H9 (cell line): Measurements from ENCODE around the gene NKD1. TPM values are rescaled to one million over a fixed set of nuclear protein-coding genes. Genes with fewer than 3 reads are reported as not detected.

Experiments used
- DNase-seq: peaks from one replicate; pipeline ENCODE4 v3.0.0-alpha.2; 2017
- H2AFZ ChIP-seq: one replicate; pipeline ENCODE4 v1.6.1; 2013; ENCODE audit warnings: mild to moderate bottlenecking, low read length, control low read depth, moderate library complexity
- H2AK5ac ChIP-seq: 2 replicates; pipeline ENCODE4 v1.6.1; 2013; ENCODE audit warnings: low read length, control low read depth, mixed read lengths; ENCODE audit not compliant: insufficient read length
- H2BK120ac ChIP-seq: one replicate; pipeline ENCODE4 v1.6.1; 2013; ENCODE audit warnings: low read depth, mild to moderate bottlenecking, low read length, control low read depth, inconsistent platforms; ENCODE audit not compliant: poor library complexity, severe bottlenecking
- H2BK12ac ChIP-seq: 2 replicates; pipeline ENCODE4 v1.6.1; 2013; ENCODE audit warnings: low read length, control low read depth, mixed read lengths, low read depth; ENCODE audit not compliant: insufficient read length
- H2BK15ac ChIP-seq: 2 replicates; pipeline ENCODE4 v1.6.1; 2013; ENCODE audit warnings: low read depth, low read length, control low read depth
- H2BK20ac ChIP-seq: one replicate; pipeline ENCODE4 v1.6.1; 2013; ENCODE audit warnings: low read depth, mild to moderate bottlenecking, low read length, control low read depth, inconsistent platforms; ENCODE audit not compliant: poor library complexity, severe bottlenecking
- H2BK5ac ChIP-seq: 2 replicates; pipeline ENCODE4 v1.6.1; 2013; ENCODE audit warnings: low read length, control low read depth, mixed read lengths; ENCODE audit not compliant: insufficient read length
- H3K14ac ChIP-seq: 2 replicates; pipeline ENCODE4 v1.6.1; 2013; ENCODE audit warnings: low read length, control low read depth; ENCODE audit not compliant: insufficient read depth
- H3K18ac ChIP-seq: 2 replicates; pipeline ENCODE4 v1.6.1; 2013; ENCODE audit warnings: low read depth, mild to moderate bottlenecking, mixed read lengths, low read length, control low read depth; ENCODE audit not compliant: insufficient read length
- H3K23ac ChIP-seq: 2 replicates; pipeline ENCODE4 v1.6.1; 2013; ENCODE audit warnings: low read length, control low read depth, mixed read lengths, low read depth; ENCODE audit not compliant: insufficient read length
- H3K23me2 ChIP-seq: 2 replicates; pipeline ENCODE4 v1.6.1; 2013; ENCODE audit warnings: low read depth, mild to moderate bottlenecking, mixed read lengths, low read length, control low read depth; ENCODE audit not compliant: insufficient read length, poor library complexity, severe bottlenecking
- H3K27ac ChIP-seq: 2 replicates; pipeline ENCODE4 v1.5.1; 2013; ENCODE audit warnings: low read length, control low read depth, mixed read lengths, low read depth; ENCODE audit not compliant: insufficient read length
- H3K27me3 ChIP-seq: 2 replicates; pipeline ENCODE4 v1.6.1; 2013; ENCODE audit warnings: low read length, control low read depth, inconsistent platforms; ENCODE audit not compliant: insufficient read depth
- H3K4ac ChIP-seq: 2 replicates; pipeline ENCODE4 v1.6.1; 2013; ENCODE audit warnings: low read depth, mild to moderate bottlenecking, control low read depth, inconsistent platforms, low read length, moderate library complexity
- H3K4me1 ChIP-seq: 2 replicates; pipeline ENCODE4 v1.6.1; 2013; ENCODE audit warnings: low read length, control low read depth, inconsistent platforms; ENCODE audit not compliant: insufficient read depth
- H3K4me2 ChIP-seq: 2 replicates; pipeline ENCODE4 v1.6.1; 2013; ENCODE audit warnings: low read length, control low read depth, mixed read lengths; ENCODE audit not compliant: insufficient read length, insufficient read depth
- H3K56ac ChIP-seq: 2 replicates; pipeline ENCODE4 v1.6.1; 2013; ENCODE audit warnings: low read depth, mild to moderate bottlenecking, mixed read lengths, low read length, control low read depth; ENCODE audit not compliant: insufficient read length
- H3K79me1 ChIP-seq: 2 replicates; pipeline ENCODE4 v1.6.1; 2013; ENCODE audit warnings: low read depth, mild to moderate bottlenecking, moderate library complexity, low read length, control low read depth, inconsistent platforms; ENCODE audit not compliant: insufficient read depth, poor library complexity, severe bottlenecking
- H3K79me2 ChIP-seq: 2 replicates; pipeline ENCODE4 v1.6.1; 2013; ENCODE audit warnings: low read length, control low read depth, inconsistent platforms; ENCODE audit not compliant: insufficient read depth
- H3K9ac ChIP-seq: 2 replicates; pipeline ENCODE4 v1.6.1; 2013; ENCODE audit warnings: low read length, control low read depth, mixed read lengths; ENCODE audit not compliant: insufficient read length; ENCODE audit errors: extremely low read depth
- H3K9me3 ChIP-seq: one replicate; pipeline ENCODE4 v1.6.1; 2013; ENCODE audit warnings: low read depth, low read length, inconsistent platforms; ENCODE audit not compliant: control insufficient read depth
- H3T11ph ChIP-seq: one replicate; pipeline ENCODE4 v1.6.1; 2013; ENCODE audit warnings: mild to moderate bottlenecking, low read length, control low read depth, inconsistent platforms
- H4K20me1 ChIP-seq: one replicate; pipeline ENCODE4 v1.6.1; 2013; ENCODE audit not compliant: control insufficient read depth, insufficient read length, insufficient read depth
- H4K5ac ChIP-seq: 2 replicates; pipeline ENCODE4 v1.6.1; 2013; ENCODE audit warnings: low read depth, mild to moderate bottlenecking, mixed read lengths, low read length, control low read depth; ENCODE audit not compliant: insufficient read length
- H4K8ac ChIP-seq: replicated peaks from 2 replicates; pipeline ENCODE4 v1.6.1; 2013; ENCODE audit warnings: low read length, control low read depth, mixed read lengths, low read depth; ENCODE audit not compliant: insufficient read length
- H4K91ac ChIP-seq: 2 replicates; pipeline ENCODE4 v1.6.1; 2013; ENCODE audit warnings: low read depth, mild to moderate bottlenecking, moderate library complexity, mixed read lengths, low read length, control low read depth; ENCODE audit not compliant: insufficient read length
- H3K27ac Mint-ChIP-seq, 3 experiments: 2 replicates in 2 of 3; 3 replicates in 1 of 3; pipeline ENCODE4 v1.8.0; 2020 to 2021; ENCODE audit warnings: mixed read lengths in 3 of 3, mild to moderate bottlenecking in 1 of 3, moderate library complexity in 1 of 3
- H3K27me3 Mint-ChIP-seq: 2 replicates; pipeline ENCODE4 v1.8.0; 2021; ENCODE audit warnings: low read depth, mild to moderate bottlenecking, moderate library complexity, mixed read lengths
- H3K36me3 Mint-ChIP-seq, 3 experiments: 2 replicates in 2 of 3; 3 replicates in 1 of 3; pipeline ENCODE4 v1.8.0; 2020 to 2021; ENCODE audit warnings: low read depth in 3 of 3, mixed read lengths in 3 of 3; ENCODE audit not compliant: insufficient read depth in 1 of 3
- H3K4me1 Mint-ChIP-seq, 2 experiments: 2 replicates each; pipeline ENCODE4 v1.8.0; 2020; ENCODE audit warnings: mixed read lengths in 2 of 2
- H3K4me3 Mint-ChIP-seq, 2 experiments: 2 replicates in 1 of 2; 3 replicates in 1 of 2; pipeline ENCODE4 v1.8.0; 2020 to 2021; ENCODE audit warnings: mild to moderate bottlenecking in 2 of 2, mixed read lengths in 2 of 2, moderate library complexity in 1 of 2
- H3K9me3 Mint-ChIP-seq, 2 experiments: 2 replicates in 1 of 2; 3 replicates in 1 of 2; pipeline ENCODE4 v1.8.0; 2020; ENCODE audit warnings: mild to moderate bottlenecking in 2 of 2, mixed read lengths in 2 of 2, moderate library complexity in 1 of 2
- CTCF ChIP-seq: fragments of 200-600 bp; sonication (generic); conservative IDR thresholded peaks from 3 replicates; pipeline ENCODE4 v1.8.0; 2021; ENCODE audit warnings: antibody characterized with exemption, mild to moderate bottlenecking
- WGBS: extraction: QIAGEN DNeasy Blood & Tissue Kit; methylation state at CpG from one replicate; pipeline ENCODE4 v1.1.7; 2013; ENCODE audit warnings: missing lambda C conversion rate, low lambda C conversion rate, mixed read lengths; ENCODE audit not compliant: insufficient read length; ENCODE audit errors: extremely low coverage; 5-methylcytosine and 5-hydroxymethylcytosine counted together
- total RNA-seq: library from RNA; stranded (reverse); gene quantifications from 2 replicates; pipeline ENCODE4 v1.2.1, GENCODE V29; 2021

Gene NKD1
- total RNA-seq, 1 experiment from 2014 or later, result 1.9 TPM

GRCh38 chr16:50624449-50624970, 76.3 kb downstream of the NKD1 start:
- H2AK5ac ChIP-seq, result no peak overlapping the region
- Mint-ChIP-seq H3K4me3 (no peak overlapping the region), H3K36me3 (no peaks in the 10 kb centered on the region), H3K9me3 (no peaks in the 10 kb centered on the region), H3K27me3 (no peaks in the 10 kb centered on the region; the same call in 1 of the 2 replicates), H3K4me1 (peaks cover 0 to 4% of the 10 kb centered on the region in 2 experiments; a peak in 1 of 4 replicates), H3K27ac (no peak overlapping the region; a peak in 1 of 7 replicates)
- no peak overlapping the region for H4K8ac ChIP-seq
- H3K79me1 ChIP-seq, result no peaks in the 10 kb centered on the region
- H3K4me1 ChIP-seq, result no peaks in the 10 kb centered on the region
- H3K14ac ChIP-seq, result no peak overlapping the region
- TF ChIP-seq CTCF, result no peak
- H3K9me3 ChIP-seq, result no peaks in the 10 kb centered on the region
- H2BK15ac ChIP-seq, result no peak overlapping the region
- H3K4ac ChIP-seq, result no peak overlapping the region
- H4K91ac ChIP-seq, result no peak overlapping the region
- no peak overlapping the region for H3K18ac ChIP-seq
- no peak overlapping the region for H3K56ac ChIP-seq
- H4K20me1 ChIP-seq, result no peaks in the 10 kb centered on the region
- no peak overlapping the region for H2BK120ac ChIP-seq
- no peak overlapping the region for H3T11ph ChIP-seq
- no peak overlapping the region for H3K23ac ChIP-seq
- no peak overlapping the region for H2BK20ac ChIP-seq
- H4K5ac ChIP-seq, result no peak overlapping the region
- no peaks in the 10 kb centered on the region for H3K27me3 ChIP-seq
- H3K4me2 ChIP-seq, result no peak overlapping the region
- no peak overlapping the region for H2AFZ ChIP-seq
- H3K79me2 ChIP-seq, result no peaks in the 10 kb centered on the region
- DNase-seq, result no peak
- no peak overlapping the region for H2BK5ac ChIP-seq
- H2BK12ac ChIP-seq, result no peak overlapping the region
- no peak overlapping the region for H3K9ac ChIP-seq
- H3K27ac ChIP-seq, result no peak overlapping the region
- H3K23me2 ChIP-seq, result peaks cover 3% of the 10 kb centered on the region
- WGBS, result no CpG with 5 or more reads among the region's 8 CpGs
